GM18870 (cell line): ENCODE data around the gene BRINP1.

ENCODE experiments used
- ATAC-seq: cut with Tn5 transposase; IDR thresholded peaks from one replicate; pipeline ENCODE4 v1.9.1; 2021; ENCODE audit warnings: moderate library complexity; ENCODE audit not compliant: unreplicated experiment

The BRINP1 gene

DNA sequence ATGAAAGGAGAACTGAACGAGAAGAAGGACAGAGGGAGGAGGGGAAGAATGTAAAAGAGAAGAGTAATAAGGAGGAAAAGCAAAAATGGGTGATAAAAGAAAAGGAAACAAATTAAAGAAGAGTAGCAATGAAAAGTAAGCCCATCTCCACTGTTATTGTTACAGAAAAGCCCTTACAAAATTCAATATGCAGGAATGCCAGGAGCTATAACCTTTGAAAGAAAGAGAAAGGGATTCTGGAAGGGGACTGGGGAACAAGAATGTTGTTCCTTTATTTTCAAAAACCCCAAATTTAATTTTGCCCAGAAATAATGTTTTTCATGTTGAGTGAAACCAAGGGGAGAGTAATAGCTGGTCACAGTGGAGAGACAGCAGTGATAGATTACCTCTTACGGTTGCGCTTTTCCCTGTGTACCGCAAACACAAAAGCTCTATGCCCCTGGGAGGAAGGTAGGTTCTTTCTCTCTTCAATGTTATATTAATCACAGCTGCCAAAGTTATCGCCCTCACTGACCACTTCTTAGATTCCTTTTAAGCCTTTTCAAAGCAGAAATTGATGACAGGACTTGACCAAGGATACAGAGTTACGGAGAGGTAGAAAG is 86.7 kb downstream of the BRINP1 start:
- no peak for ATAC-seq

- ATAC-seq = no peak
These were observed 88.3 kb downstream of the BRINP1 start for GRCh38 chr9:119280740-119281485.

DNA sequence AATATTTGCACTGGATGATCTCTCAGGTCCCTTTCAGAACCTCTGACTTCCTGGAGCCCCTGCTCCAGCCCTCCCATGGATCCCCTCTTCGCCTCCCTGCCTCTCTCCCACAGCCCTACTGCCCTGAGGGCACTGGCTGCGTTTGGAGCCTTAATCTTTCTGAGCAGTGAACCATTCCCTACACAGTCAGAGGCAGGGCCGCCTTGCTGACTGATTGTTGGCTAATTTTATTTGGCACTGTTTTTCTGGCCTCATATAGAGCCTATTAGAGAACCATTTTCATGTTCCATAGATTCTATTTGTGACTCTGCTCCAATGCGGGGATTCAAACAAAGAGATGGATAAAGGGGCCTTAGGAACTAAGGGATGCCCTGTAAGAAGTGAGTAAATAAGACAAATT is 91.1 kb downstream of the BRINP1 start:
- no peak for ATAC-seq

DNA sequence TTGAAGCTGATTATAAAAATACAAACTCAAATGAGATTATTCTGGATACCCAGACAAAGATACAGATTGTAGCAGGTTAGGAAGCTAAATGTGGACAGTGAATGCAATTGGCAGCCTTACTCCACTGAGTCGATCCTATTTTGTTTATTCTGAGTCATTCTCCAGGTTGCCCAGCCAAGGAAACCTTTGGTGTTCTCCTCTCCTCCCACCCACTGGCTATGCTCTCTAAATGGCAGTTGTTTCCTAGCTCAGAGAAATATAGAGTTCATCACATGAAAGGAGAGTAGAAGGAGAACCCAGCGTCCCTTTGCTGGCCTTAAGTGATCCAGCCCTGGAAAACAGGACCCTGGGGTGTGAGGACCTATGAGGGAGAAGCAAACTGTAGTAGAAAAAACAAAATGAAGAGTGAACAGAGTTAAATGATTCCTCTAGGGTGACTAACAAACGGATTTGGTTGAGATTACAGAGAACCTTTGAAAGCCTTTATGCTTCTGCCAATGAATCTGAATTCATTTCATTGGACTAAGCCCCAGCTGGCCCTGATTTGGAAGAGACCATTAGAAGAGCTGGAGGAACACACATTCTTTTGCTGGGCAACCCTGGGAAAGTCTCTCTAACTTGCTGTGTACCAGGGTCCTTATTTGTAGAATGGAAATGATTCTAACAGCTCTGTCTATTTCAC is 95.1 kb downstream of the BRINP1 start:
- ATAC-seq = no peak

DNA sequence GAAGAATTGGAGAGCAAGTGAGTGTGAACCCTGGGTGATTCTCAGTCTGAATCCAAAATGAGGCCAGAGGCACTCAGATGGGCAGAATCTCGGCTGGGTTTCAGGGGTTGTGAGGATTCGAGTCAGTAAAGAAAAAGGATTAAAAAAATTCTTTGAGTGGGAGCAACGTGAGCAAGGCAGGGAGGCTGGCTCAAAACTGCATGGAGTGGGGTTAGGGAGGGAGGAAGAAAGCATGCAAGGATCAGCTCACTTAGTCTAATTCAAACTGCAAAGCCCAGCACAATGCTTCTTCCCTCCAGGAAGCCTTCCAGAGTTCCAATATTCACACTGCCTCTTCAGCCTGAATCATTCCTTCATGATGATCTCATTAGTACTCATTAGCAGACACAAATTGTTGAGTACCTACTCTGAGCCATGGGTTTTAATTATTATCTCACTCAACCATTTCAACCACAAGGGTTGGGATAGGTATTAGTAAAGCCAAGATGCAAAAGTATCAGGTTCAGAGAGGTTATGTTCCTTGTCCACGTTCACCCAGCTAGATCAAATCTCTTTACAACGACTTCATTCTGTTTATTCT is 95.8 kb downstream of the BRINP1 start:
- no peak for ATAC-seq

GRCh38 chr9:119272500-119273211 is 96.6 kb downstream of the BRINP1 start:
- ATAC-seq = no peak

- no peak for ATAC-seq
These were observed 100.2 kb downstream of the BRINP1 start for GRCh38 chr9:119268985-119269384.

GRCh38 chr9:119264165-119264564 is 105.1 kb downstream of the BRINP1 start:
- no peak for ATAC-seq

DNA sequence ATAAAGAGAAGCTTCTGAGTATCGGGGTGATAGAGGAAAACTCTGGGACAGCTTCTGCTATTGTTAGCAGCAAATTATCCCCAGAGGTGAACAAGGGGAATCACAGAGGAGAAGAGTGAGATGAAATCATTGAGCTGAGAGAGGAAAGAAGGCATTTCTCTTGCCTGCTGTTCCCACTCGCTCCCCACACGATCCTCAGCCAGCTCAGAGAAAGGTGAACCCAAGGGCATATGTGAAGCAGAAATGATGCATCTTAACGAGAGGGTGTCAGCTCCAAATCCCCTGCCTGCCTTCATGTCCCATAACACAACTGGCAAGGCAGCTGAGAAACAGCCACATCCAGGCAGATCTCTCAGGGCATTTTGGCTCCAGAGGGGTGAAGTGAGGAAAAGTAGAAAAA is 111.6 kb downstream of the BRINP1 start:
- ATAC-seq = no peak

DNA sequence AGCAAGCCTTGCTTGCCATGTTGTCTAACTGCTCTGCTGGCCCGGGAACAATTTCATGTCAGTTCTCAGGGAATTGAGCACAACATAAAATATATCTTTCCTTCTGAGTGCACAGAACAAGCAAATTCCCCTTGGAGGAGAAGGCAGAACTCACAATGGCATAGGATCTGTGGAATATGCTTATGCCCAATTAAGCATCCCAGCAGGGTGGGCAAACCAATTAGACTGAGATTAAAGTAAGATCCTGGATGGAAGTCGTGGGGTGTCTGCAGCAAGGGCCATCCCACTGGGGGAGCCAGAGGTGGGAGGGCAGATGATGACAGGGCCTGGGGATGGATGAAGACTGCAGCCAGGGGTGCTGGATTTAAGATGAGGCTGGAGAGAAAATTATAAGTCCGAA is 114.1 kb downstream of the BRINP1 start:
- ATAC-seq = no peak

DNA sequence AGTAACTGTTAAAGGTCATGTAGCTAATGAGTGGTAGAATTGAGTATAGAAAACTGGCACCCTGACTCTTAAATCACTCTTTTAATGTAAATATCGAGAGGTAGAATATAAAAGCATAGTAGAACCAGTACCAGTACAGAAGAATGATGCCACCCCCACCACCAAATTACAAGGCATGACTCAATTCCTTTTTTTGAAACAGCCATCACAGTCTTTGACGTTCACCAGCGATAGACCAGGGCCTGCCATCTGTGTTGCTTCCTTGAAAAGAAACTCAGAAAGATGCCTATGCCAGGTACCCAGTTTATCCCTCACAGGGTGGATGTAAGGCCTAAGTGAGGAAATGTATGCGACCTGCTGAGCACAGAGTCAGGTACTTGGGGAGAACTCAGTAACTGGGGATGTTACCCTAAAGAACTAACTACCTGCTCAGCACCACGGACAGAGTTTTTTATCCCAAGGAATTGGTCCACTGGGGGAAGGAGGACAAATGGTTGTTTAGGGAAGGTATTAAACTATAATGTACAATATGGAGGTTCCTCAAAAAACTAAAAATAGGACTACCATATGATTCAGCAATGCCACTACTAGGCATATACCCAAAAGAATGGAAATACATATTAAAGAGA is 116.5 kb downstream of the BRINP1 start:
- no peak for ATAC-seq

GRCh38 chr9:119251936-119252335 is 117.3 kb downstream of the BRINP1 start:
- ATAC-seq = no peak

DNA sequence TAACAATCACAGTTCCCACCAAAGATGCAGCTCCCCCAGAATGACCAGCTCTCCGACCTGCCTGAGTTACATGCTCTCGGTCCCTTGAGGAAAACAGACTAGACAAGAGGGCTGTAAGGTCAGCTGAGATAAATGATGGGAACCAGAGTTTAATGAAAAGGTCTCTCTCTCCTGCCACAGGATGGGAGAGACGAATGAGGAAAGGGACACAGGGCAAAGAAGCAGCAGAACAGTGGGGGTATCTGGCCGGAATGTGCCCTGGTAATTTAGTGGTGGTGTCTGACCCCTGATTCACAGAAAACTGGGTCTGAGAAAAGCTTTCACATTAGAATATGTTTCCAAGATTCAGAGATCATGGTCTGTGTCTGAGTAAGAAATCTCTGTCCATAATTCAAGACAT is 118.5 kb downstream of the BRINP1 start:
- no peak for ATAC-seq

DNA sequence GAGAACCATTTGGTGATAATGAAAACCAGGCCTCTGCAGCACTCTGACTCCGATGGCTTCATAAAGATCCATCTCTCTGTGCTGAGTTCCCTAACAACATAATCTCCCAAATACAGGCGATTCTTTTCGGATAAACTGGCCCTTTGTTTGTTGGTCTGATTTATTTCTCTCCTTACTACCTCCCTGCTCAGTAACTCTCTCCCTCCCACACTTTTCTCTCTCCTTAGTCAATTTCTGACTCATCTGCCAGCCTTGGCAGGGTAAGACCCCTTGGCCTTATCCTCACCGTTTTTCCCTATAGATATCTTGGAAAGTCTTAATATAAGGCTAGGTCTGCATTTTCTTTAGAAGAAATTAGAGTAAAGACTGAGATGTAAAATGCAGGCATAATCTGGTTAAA is 128.7 kb downstream of the BRINP1 start:
- ATAC-seq = no peak

GRCh38 chr9:119234636-119235035 is 134.6 kb downstream of the BRINP1 start:
- no peak for ATAC-seq

GRCh38 chr9:119227422-119227821 is 141.8 kb downstream of the BRINP1 start:
- ATAC-seq = no peak

GRCh38 chr9:119224431-119224830 is 144.8 kb downstream of the BRINP1 start:
- ATAC-seq = no peak

- no peak for ATAC-seq
These were observed 148.0 kb downstream of the BRINP1 start for GRCh38 chr9:119221276-119221675.

GRCh38 chr9:119218293-119218692 is 150.9 kb downstream of the BRINP1 start:
- ATAC-seq = no peak

DNA sequence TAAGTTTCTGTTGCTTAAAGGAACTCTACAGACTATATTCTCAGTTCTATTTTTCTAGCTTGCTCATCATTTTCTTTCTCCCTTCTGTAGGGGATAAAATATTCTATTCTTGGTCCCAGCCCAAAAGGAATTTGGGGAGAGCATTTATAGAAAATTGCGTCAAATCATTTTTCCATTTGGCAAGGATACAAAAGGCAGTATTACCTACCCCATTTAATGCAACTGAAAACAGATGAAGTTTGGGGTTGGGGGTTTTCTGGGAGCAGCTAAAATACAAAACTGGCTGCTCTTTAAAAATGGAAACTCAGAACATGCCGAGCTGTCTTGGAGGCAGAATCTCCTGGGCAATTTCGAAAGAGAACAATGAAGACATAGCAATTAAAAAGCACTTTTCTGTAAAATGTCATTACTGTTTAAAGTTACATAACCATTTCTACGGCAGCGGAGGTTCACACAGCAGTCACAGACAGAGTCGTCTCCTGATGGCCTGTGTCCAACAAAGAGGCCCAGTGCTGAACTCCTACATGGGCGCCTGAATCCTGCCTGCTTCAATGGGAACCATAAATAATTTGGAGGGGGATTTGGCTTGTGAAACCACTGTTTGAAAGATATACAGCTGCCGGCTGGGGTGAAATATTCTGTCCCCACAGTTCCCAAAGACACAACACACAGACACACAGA is 152.4 kb downstream of the BRINP1 start:
- ATAC-seq = no peak
